Activated naive CD4-positive, alpha-beta T cell treated with anti-CD3 and anti-CD28 coated beads, Interleukin-2, amount 50 U/mL, for 72 hours (primary cell): Measurements from ENCODE around the gene PDF. TPM values are rescaled to one million over a fixed set of nuclear protein-coding genes. Genes with fewer than 3 reads are reported as not detected.
"Not testable (repeated sequence)": the region's sequence is repeated elsewhere in the genome, so short reads cannot be mapped to it uniquely, and the experiment has no call there.

Experiments
- ATAC-seq, 2 donors: fragments of 150-1000 bp; cut with Tn5 transposase; 2 replicates each; pipeline ENCODE4 v1.10.0; 2021; ENCODE audit warnings: mild to moderate bottlenecking in 2 of 2, moderate library complexity in 2 of 2
- DNase-seq, 2 donors: peaks; one replicate each; pipeline ENCODE4 v3.0.0; 2021 to 2022; ENCODE audit warnings: low spot score in 2 of 2
- H3K27ac Mint-ChIP-seq, 2 donors: one replicate each; pipeline ENCODE4 v1.8.0; 2022; ENCODE audit warnings: mild to moderate bottlenecking in 2 of 2, mixed read lengths in 2 of 2
- H3K36me3 Mint-ChIP-seq, 2 donors: one replicate each; pipeline ENCODE4 v1.8.0; 2022; ENCODE audit warnings: mixed read lengths in 2 of 2
- H3K9me3 Mint-ChIP-seq, 2 donors: one replicate each; pipeline ENCODE4 v1.8.0; 2022; ENCODE audit warnings: mixed read lengths in 2 of 2
- total RNA-seq, 2 donors: library from RNA; stranded (reverse); gene quantifications; one replicate each; pipeline ENCODE4 v1.2.3, GENCODE V29; 2022

PDF gene, protein sequence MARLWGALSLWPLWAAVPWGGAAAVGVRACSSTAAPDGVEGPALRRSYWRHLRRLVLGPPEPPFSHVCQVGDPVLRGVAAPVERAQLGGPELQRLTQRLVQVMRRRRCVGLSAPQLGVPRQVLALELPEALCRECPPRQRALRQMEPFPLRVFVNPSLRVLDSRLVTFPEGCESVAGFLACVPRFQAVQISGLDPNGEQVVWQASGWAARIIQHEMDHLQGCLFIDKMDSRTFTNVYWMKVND
- total RNA-seq, result 10 to 100 TPM in 1 of 2 donors, 1 to 10 TPM in 1; 7.3 to 17.4 TPM

DNA sequence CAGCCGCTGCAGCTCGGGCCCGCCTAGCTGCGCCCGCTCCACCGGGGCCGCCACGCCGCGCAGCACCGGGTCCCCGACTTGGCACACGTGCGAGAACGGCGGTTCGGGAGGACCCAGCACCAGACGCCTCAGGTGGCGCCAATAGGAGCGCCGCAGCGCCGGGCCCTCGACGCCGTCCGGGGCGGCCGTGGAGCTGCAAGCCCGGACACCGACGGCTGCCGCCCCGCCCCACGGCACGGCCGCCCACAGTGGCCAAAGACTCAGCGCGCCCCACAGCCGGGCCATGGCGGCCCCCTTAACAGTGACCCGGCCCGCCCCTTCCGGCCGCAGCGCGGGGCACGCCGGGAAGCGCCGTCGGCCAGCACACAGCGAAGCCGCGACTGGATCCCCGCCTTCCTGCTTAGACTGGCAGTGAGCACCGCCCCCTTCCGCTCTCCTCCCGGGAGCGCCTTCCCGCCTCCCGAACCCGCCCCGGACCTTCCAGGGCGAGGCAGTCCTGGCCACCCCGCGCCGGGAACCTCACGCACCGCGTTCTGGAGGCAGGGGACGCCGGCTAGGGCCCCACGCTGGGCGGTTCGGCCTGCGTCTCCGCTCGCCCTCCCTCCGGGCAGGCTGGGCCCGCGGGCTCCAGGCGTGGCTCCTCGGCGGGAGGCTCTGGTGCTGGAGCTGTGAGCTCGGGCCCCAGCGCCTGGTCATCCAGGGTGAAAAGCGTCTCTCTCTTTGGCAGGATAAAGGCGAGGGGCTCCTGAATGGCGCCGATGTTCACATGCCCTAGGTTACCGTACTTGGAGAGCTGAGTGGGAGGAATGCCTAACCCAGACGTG is at the start of gene PDF:
TSS of gene PDF (minus strand) at position 303 of the 824 bp plus-strand sequence. CDS start at position 285, 18 bp downstream.
- peak; percentile 79 to 89 for DNase-seq
- peak; percentile 96 to 98 for ATAC-seq
- H3K9me3 Mint-ChIP-seq, result no peaks in the 10 kb centered on the region
- H3K36me3 Mint-ChIP-seq, result peaks cover 23 to 34% of the 10 kb centered on the region in 2 donors
- H3K27ac Mint-ChIP-seq, result peak within 1 kb of the TSS; percentile 89 to 90

- H3K36me3 Mint-ChIP-seq, result peaks cover 13 to 39% of the 10 kb centered on the region in 2 donors
- H3K9me3 Mint-ChIP-seq, result no peaks in the 10 kb centered on the region
- no peak for ATAC-seq
- peak overlapping the region; percentile 72 to 87 for H3K27ac Mint-ChIP-seq
- DNase-seq, result no peak
Observed at GRCh38 chr16:69378760-69379159, 48.4 kb upstream of the PDF start.

DNA sequence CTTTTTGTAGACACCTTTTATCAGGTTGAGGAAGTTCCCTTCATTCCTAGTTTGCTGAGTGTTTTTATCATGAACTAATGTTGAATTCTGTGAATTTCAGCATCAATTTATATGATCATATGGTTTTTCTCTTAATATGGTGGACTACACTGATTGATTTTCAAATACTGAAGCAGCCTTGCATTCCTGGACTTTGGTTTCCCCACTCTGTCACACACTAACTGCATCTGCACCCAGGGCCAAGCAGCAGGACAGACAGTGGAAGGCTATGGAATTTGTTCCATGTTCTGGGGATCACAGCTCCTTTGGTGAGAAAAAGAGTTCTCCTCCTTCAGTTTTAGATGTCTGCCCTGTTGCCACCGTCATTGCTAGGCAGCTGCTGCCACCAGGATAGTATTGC is 47.6 kb upstream of the PDF start:
- Mint-ChIP-seq H3K27ac (peak overlapping the region in 1 of 2 donors; percentile 72), H3K9me3 (no peaks in the 10 kb centered on the region), H3K36me3 (peaks cover 10 to 32% of the 10 kb centered on the region in 2 donors)
- no peak for ATAC-seq
- no peak for DNase-seq

GRCh38 chr16:69376393-69377059 is 46.1 kb upstream of the PDF start:
- Mint-ChIP-seq H3K27ac (peak overlapping the region in 1 of 2 donors; percentile 65), H3K36me3 (peaks cover 6 to 19% of the 10 kb centered on the region in 2 donors), H3K9me3 (no peaks in the 10 kb centered on the region)
- DNase-seq (no peak), ATAC-seq (no peak)

DNA sequence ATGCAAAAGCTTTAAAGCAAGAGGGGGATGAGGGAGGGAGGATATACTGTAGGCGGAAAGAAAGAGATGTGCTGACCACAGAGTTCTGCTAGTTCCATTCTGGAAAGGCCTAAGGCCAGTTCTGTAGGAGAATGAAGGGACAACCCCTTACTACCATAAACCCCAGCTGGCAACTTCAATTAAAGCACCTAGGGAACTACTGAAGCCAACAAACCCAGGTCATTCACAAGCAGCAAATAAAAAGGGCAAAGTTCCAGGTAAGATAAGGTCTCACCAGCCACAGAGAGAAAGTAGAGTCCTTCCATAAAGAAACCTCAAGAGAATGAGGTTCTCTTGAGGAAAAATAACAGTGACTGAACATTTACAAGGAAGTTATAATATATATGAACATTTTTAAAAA is 42.6 kb upstream of the PDF start:
- Mint-ChIP-seq H3K9me3 (no peaks in the 10 kb centered on the region), H3K27ac (peak overlapping the region in 1 of 2 donors; percentile 47), H3K36me3 (peaks cover 5 to 28% of the 10 kb centered on the region in 2 donors)
- ATAC-seq (no peak), DNase-seq (no peak)

DNA sequence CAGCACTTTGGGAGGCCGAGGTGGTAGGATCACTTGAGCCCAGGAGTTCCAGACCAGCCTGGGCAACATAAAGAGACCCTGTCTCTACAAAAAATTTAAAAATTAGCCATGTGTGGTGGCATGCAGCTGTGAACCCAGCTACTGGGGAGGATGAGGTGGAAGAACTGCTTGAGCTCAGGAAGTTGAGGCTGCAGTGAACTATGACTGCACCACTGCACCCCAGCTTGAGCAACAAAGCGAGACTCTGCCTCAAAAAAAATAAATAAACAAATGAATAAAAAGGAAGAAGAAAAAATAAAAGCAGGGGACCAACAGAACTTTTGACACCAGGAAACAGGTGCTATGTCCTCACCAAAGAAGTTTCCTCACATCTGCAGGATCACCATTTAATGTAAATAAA is 41.2 kb upstream of the PDF start:
- Mint-ChIP-seq H3K9me3 (no peaks in the 10 kb centered on the region), H3K36me3 (peaks cover 0 to 27% of the 10 kb centered on the region in 2 donors), H3K27ac (peak overlapping the region; percentile 29 to 46)
- ATAC-seq (no peak), DNase-seq (no peak)

DNA sequence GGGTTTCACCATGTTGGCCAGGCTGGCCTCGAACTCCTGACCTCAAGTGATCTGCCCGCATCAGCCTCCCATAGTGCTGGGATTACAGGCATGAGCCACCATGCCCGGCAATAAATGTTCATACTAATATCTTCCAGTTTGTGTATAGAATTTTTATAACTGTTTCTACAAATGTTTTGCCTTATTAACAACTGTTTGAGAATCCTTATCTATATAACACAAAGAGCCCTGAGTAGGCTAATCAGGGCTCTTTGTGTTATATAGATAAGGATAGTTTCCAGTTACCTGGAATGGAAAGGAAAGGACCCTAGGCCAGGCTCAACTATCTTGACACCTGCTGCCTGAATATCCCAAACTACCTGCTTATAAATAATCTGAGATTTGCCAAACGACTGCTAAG is 38.5 kb upstream of the PDF start:
- peaks cover 5 to 22% of the 10 kb centered on the region in 2 donors for H3K36me3 Mint-ChIP-seq

DNA sequence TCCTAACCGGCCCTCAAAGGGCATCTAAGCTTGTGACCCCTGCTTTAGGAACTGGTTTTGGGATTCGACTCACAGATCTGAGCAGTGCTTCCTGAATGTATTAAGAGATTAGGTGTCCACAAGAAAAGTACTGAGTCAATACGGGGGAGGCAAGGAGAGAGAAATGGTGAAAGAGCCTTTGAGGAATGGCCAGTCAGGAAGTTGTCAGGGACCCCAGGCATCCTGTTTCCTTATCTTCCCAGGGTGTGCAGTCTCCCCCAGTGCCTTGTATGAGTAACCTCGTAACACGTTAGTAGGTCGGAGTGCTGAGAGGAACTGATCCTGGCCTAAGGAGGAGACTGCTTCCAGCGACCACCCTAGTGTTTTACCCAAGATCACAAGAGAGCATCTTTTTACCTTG is 37.6 kb upstream of the PDF start:
- H3K36me3 Mint-ChIP-seq, result peaks cover 5 to 22% of the 10 kb centered on the region in 2 donors
- peak overlapping the region; percentile 23 to 74 for H3K27ac Mint-ChIP-seq
- ATAC-seq, result no peak
- no peaks in the 10 kb centered on the region for H3K9me3 Mint-ChIP-seq
- DNase-seq, result no peak

More for the DNA sequence above, 38.5 kb upstream of the PDF start:
- H3K9me3 Mint-ChIP-seq, result no peaks in the 10 kb centered on the region
- H3K27ac Mint-ChIP-seq, result no peak overlapping the region
- ATAC-seq, result no peak
- DNase-seq, result no peak

- no peak for DNase-seq
- peaks cover 5 to 22% of the 10 kb centered on the region in 2 donors for H3K36me3 Mint-ChIP-seq
- H3K9me3 Mint-ChIP-seq, result no peaks in the 10 kb centered on the region
- ATAC-seq, result no peak
- peak overlapping the region in 1 of 2 donors; percentile 81 for H3K27ac Mint-ChIP-seq
Observed at GRCh38 chr16:69366431-69366830, 36.0 kb upstream of the PDF start.

DNA sequence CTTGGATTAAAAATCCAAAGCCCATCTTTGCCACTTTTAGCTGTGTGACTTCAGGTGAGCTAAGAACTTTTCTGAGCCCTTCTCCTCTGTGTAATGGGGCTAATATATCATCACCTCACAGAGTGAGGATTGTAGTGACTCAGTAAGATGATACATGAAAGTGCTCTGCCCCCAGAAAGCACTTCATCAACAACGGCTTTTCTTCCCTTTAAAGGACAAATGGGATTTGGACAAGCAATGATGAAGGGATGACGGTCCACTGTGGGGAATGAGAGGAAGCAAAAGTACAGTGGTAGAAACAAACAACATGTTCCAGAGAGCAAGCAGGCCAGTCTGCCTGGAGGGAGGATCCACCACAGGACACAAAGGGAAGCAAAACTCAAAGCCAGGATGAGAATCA is 35.5 kb upstream of the PDF start:
- Mint-ChIP-seq H3K9me3 (no peaks in the 10 kb centered on the region), H3K36me3 (peaks cover 5 to 21% of the 10 kb centered on the region in 2 donors), H3K27ac (peak overlapping the region in 1 of 2 donors; percentile 58)
- no peak for DNase-seq
- no peak for ATAC-seq

DNA sequence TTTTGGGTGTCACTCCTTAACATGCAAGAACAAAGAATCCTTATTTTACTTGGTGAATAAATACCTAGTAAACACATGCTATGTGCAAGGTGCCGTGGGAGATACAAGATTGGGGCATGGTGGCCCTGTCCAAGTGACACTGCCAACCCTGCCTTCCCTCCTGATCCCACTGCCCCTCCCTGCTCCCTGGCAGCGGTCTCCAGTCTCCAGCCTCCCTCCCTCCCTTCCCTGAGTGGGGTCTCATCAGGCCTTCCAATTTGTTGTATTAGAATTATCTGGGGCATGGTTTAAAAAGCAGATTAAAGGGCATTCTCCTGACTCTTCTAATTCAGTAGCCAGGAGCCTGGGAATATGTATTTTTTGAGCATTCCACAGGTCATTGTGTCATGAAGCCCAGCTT is 33.7 kb upstream of the PDF start:
- no peak overlapping the region for H3K27ac Mint-ChIP-seq

GRCh38 chr16:69363281-69363717 is 32.9 kb upstream of the PDF start:
- no peak overlapping the region for H3K27ac Mint-ChIP-seq
- DNase-seq (no peak), ATAC-seq (no peak)
- H3K9me3 Mint-ChIP-seq, result no peaks in the 10 kb centered on the region
- H3K36me3 Mint-ChIP-seq, result peaks cover 5 to 6% of the 10 kb centered on the region in 2 donors

More for the DNA sequence above, 33.7 kb upstream of the PDF start:
- Mint-ChIP-seq H3K36me3 (peaks cover 5 to 6% of the 10 kb centered on the region in 2 donors), H3K9me3 (no peaks in the 10 kb centered on the region)
- ATAC-seq (no peak), DNase-seq (no peak)

DNA sequence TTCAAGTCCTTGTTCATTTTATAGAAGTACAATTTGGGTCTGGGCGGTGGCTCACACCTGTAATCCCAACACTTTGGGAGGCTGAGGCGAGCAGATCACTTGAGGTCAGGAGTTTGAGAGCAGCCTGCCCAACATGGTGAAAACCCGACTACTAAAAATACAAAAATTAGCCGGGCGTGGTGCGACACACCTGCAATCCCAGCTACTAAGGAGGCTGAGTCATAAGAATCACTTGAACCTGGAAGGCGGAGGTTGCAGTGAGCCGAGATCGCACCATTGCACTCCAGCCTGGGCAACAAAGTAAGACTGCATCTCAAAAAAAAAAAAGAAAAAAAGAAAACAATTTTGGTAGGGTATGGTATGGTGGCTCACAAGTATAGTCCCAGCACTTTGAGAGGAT is 29.7 kb upstream of the PDF start:
- not testable (repeated sequence) for DNase-seq, H3K36me3 Mint-ChIP-seq, H3K27ac Mint-ChIP-seq, ATAC-seq, H3K9me3 Mint-ChIP-seq

DNA sequence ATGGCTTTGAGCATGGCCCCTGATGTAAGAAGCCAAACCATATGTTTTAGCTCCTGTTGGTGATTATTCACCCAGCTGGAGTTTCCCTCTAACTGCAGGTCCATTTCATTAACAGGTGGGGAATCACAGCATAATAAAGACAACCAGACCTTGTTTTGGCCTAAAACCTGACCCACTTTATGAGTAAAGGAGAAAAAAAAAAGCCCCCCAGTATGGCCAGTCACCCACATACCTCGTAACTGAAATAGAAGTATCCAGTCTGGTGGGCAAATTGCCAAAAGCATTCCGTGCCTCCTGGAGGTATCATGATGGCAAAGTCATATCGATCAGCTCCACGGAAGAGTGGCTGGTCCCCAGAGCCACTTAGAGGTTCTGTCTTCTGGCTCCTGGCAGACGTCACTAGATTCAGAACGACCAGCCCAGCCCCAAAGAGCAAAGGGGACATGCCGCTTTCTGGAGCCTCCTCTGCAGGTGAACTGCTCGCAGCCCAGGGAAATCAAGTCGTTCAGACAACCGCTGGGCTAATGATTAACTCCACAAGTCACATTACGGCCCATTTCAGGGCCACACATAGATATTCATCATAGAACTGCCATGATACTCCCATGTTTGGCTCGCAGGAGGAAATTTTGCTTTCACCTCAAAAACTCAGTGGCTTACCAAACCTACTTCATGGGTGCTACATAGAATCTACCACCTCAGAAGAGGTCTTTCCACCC is 21.1 kb upstream of the PDF start, which contains the start of gene TMED6:
TSS of gene TMED6 (minus strand) at position 478 of the 719 bp plus-strand sequence. CDS start at position 445, 33 bp downstream.
- no peak for DNase-seq
- Mint-ChIP-seq H3K9me3 (no peaks in the 10 kb centered on the region), H3K36me3 (peaks cover 6 to 7% of the 10 kb centered on the region in 2 donors), H3K27ac (peak within 1 kb of the TSS; percentile 55 to 94)
- no peak for ATAC-seq

GRCh38 chr16:69350536-69351133 is 20.2 kb upstream of the PDF start:
- H3K9me3 Mint-ChIP-seq, result no peaks in the 10 kb centered on the region
- peak overlapping the region in 1 of 2 donors; percentile 55 for H3K27ac Mint-ChIP-seq
- ATAC-seq (no peak), DNase-seq (no peak)
- H3K36me3 Mint-ChIP-seq, result peaks cover 5% of the 10 kb centered on the region in 2 donors

DNA sequence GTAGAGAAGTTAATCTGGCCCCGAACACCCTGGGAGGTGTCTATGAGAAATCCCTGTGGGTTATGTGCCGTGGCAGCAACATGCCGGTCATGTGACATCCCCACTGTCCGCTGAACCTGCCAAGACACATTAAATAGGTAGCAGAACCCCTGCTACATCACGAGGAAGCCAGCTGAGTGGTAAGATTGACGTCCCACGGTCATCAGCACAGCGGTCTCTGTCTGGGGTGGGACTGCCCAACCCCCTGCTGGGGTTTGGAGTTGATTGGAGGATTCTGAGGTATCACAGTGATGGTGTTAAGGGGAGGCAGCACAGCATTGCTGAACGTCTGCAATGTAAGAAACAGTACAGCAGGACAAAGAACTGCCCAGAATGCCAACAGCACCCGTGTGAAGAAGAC is 19.1 kb upstream of the PDF start:
- DNase-seq (no peak), ATAC-seq (no peak)
- H3K27ac Mint-ChIP-seq, result peak overlapping the region in 1 of 2 donors; percentile 30
- H3K36me3 Mint-ChIP-seq, result no peaks in the 10 kb centered on the region
- no peaks in the 10 kb centered on the region for H3K9me3 Mint-ChIP-seq
